Heart left ventricle (tissue), 16 donors: ENCODE data around the gene TOM1. TPM values are rescaled to one million over a fixed set of nuclear protein-coding genes. Genes with fewer than 3 reads are reported as not detected.

ENCODE experiments used
- ATAC-seq, 4 donors: fragments of 200-7000 bp; cut with Tn5 transposase; one replicate each; pipeline ENCODE4 v1.9.1; 2020 to 2022; ENCODE audit warnings: moderate library complexity in 4 of 4, mild to moderate bottlenecking in 3 of 4, moderate number of reproducible peaks in 1 of 4
- DNase-seq, 5 donors: peaks; one replicate each; pipeline ENCODE4 v3.0.0-alpha.2; 2020
- H3K27ac ChIP-seq, 12 donors: fragments of 200-600 bp; sonication (generic) in 4 of 12; one replicate each; pipeline versions ENCODE4 v1.5.0 to v1.8.0; 2016 to 2022; ENCODE audit warnings: mild to moderate bottlenecking in 2 of 12
- H3K27me3 ChIP-seq, 9 donors: fragments of 200-600 bp; sonication (generic) in 2 of 9; one replicate each; pipeline versions ENCODE4 v1.5.1 to v1.8.0; 2016 to 2022; ENCODE audit warnings: mild to moderate bottlenecking in 3 of 9
- H3K36me3 ChIP-seq, 9 donors: fragments of 200-600 bp; sonication (generic) in 2 of 9; one replicate each; pipeline versions ENCODE4 v1.5.0 to v1.8.0; 2018 to 2022; ENCODE audit warnings: mild to moderate bottlenecking in 2 of 9
- H3K4me1 ChIP-seq, 12 donors: fragments of 200-600 bp; sonication (generic) in 4 of 12; one replicate each; pipeline versions ENCODE4 v1.5.0 to v1.8.0; 2016 to 2022; ENCODE audit warnings: mild to moderate bottlenecking in 3 of 12
- H3K4me3 ChIP-seq, 12 donors: fragments of 200-600 bp; sonication (generic) in 4 of 12; one replicate each; pipeline versions ENCODE4 v1.5.0 to v1.8.0; 2017 to 2022; ENCODE audit warnings: mild to moderate bottlenecking in 9 of 12, moderate library complexity in 4 of 12
- H3K9me3 ChIP-seq, 12 donors: fragments of 200-600 bp; sonication (generic) in 4 of 12; one replicate each; pipeline versions ENCODE4 v1.5.0 to v1.8.0; 2016 to 2022; ENCODE audit warnings: mild to moderate bottlenecking in 1 of 12
- CTCF ChIP-seq, 12 donors: fragments of 200-600 bp; sonication (generic) in 4 of 12; IDR thresholded peaks; one replicate each; pipeline versions ENCODE4 v1.5.0 to v1.8.0; 2018 to 2022; ENCODE audit warnings: antibody characterized with exemption in 12 of 12, mild to moderate bottlenecking in 5 of 12
- POLR2A ChIP-seq, 2 donors: fragments of 450-650 bp; IDR thresholded peaks; one replicate each; pipeline ENCODE4 v1.6.1; 2017; ENCODE audit warnings: antibody characterized with exemption in 2 of 2, mild to moderate bottlenecking in 2 of 2, moderate library complexity in 2 of 2
- WGBS, 4 donors: extraction: QIAGEN DNeasy Blood & Tissue Kit in 2 of 4; methylation state at CpG; one replicate each; pipeline versions ENCODE4 v1.1.5 to v1.1.7; 2013 to 2018; 5-methylcytosine and 5-hydroxymethylcytosine counted together
- intact Hi-C, 10 donors: fragments of 100-400 bp; cut with DNase I; formaldehyde crosslinking; loops; one replicate each; pipeline versions ENCODE4 v1.11.1 to v1.14.2; 2022
- polyA plus RNA-seq, 2 donors: library from polyadenylated mRNA; stranded (reverse); fragments of 200-250 nt; gene quantifications; one replicate each; pipeline ENCODE4 v1.2.3, GENCODE V29; 2013
- total RNA-seq, 9 donors: library from RNA; depleted of rRNA in 2 of 9; stranded (reverse); fragments of >200 nt in 2 of 9; fragmentation: NEBNext Ultra II Directional in 3 of 9; extraction: Animal tissue kit (Norgen Biotek cat#: 25700) in 3 of 9; gene quantifications; one replicate each; pipeline versions ENCODE4 v1.1.0 to v1.2.4, GENCODE V29; 2016 to 2023
- donor health status: ischemic (EF 13 %, LVEDD 7.1; RV severe dilation, severe dysfunction).
- donor health status: healthy with polysubstance abuse.
- donor health status: DM: no; HTN: yes; CAD: no.
- donor health status: DM: no; HTN: no; CAD: no.
- donor health status: ischemic (EF 25% LVEDD 6.9; RV normal size, moderate dysfunction).
- donor health status: ischemic (EF 25% LVEDD 5.7; RV mildly dilated, moderate dysfunction).
- donor health status: healthy.
- donor health status: DM: yes; HTN: yes; CAD: no.
- donor health status: ischemic (EF 35%, LVEDD 5.7; RV mildly dilated, moderate dysfunction).
- donor health status: nonischemic (EF 11% LVEDD 7.7; RV severe dilation, severe dysfunction).
- donor health status: DM: yes; HTN: yes; CAD: no.
- donor health status: PGD.
- donor health status: ischemic (EF 29% LVEDD 5.4; RV normal size, mild dysfunction).
- donor health status: nonischemic (EF 23%, LVEDD 6.1; RV moderate dilation, normal function).

The TOM1 gene
- total and polyA plus RNA-seq, 11 donors, result 46.8 to 362 (median 56.8) TPM

- 89 to 95% (median 91%) methylated on average over 10 to 19 of the region's 19 CpGs for WGBS, 4 donors
- no peak for TF ChIP-seq CTCF (IDR thresholded peaks at IDR 0.05)
- no peak for TF ChIP-seq POLR2A (IDR thresholded peaks at IDR 0.05)
- no peak overlapping the region for H3K27ac ChIP-seq
- H3K36me3 ChIP-seq, result peaks cover 0 to 65% (median 37%) of the 10 kb centered on the region in 9 donors
- H3K9me3 ChIP-seq, result no peaks in the 10 kb centered on the region
- no peaks in the 10 kb centered on the region for H3K27me3 ChIP-seq
- DNase-seq (peak in 2 of 5 donors; percentile 13 to 46), ATAC-seq (no peak)
- peaks cover 0 to 22% (median 11%) of the 10 kb centered on the region in 12 donors for H3K4me1 ChIP-seq
- intact Hi-C loops, result loop anchor here in 2 of 10 donors (5.0 to 10.0 kb wide), 3 partner anchors 236 to 776 kb away; no protein-coding TSS in a partner anchor
- H3K4me3 ChIP-seq, result no peak overlapping the region
These were observed 47.0 kb downstream of the TOM1 start for GRCh38 chr22:35346596-35347220.

- H3K36me3 ChIP-seq, result peaks cover 0 to 57% (median 33%) of the 10 kb centered on the region in 9 donors
- no peak overlapping the region for H3K27ac ChIP-seq
- no peak for TF ChIP-seq CTCF (IDR thresholded peaks at IDR 0.05)
- TF ChIP-seq POLR2A (IDR thresholded peaks at IDR 0.05), result no peak
- ATAC-seq (no peak), DNase-seq (peak in 2 of 5 donors; percentile 23 to 46)
- H3K4me3 ChIP-seq, result no peak overlapping the region
- peaks cover 0 to 28% (median 11%) of the 10 kb centered on the region in 12 donors for H3K4me1 ChIP-seq
- no peaks in the 10 kb centered on the region for H3K27me3 ChIP-seq
- 86 to 91% (median 91%) methylated on average over 9 to 10 of the region's 10 CpGs for WGBS, 4 donors
- H3K9me3 ChIP-seq, result no peaks in the 10 kb centered on the region
- intact Hi-C loops, result loop anchor here in 2 of 10 donors (5.0 to 10.0 kb wide), 3 partner anchors 235 to 775 kb away; no protein-coding TSS in a partner anchor
These were observed 47.8 kb downstream of the TOM1 start for GRCh38 chr22:35347462-35347861.

GRCh38 chr22:35348026-35348590 is 48.4 kb downstream of the TOM1 start:
- intact Hi-C loops, result loop anchor here in 2 of 10 donors (5.0 to 10.0 kb wide), 3 partner anchors 234 to 774 kb away; no protein-coding TSS in a partner anchor
- Histone ChIP-seq H3K27ac (no peak overlapping the region), H3K4me3 (no peak overlapping the region), H3K36me3 (peaks cover 0 to 52% (median 33%) of the 10 kb centered on the region in 9 donors), H3K9me3 (no peaks in the 10 kb centered on the region), H3K4me1 (peaks cover 0 to 34% (median 11%) of the 10 kb centered on the region in 12 donors), H3K27me3 (no peaks in the 10 kb centered on the region)
- ATAC-seq (no peak), DNase-seq (peak in 2 of 5 donors; percentile 27 to 38)
- WGBS, 4 donors, result 88 to 96% (median 93%) methylated on average over 11 to 18 of the region's 18 CpGs
- TF ChIP-seq POLR2A (IDR thresholded peaks at IDR 0.05), result no peak
- TF ChIP-seq CTCF (IDR thresholded peaks at IDR 0.05), result no peak

GRCh38 chr22:35348703-35349102 is 49.0 kb downstream of the TOM1 start:
- 62 to 87% (median 77%) methylated on average over 3 to 5 of the region's 5 CpGs for WGBS, 4 donors
- TF ChIP-seq CTCF (IDR thresholded peaks at IDR 0.05) (no peak), POLR2A (IDR thresholded peaks at IDR 0.05) (no peak)
- peaks cover 0 to 46% (median 33%) of the 10 kb centered on the region in 9 donors for H3K36me3 ChIP-seq
- peaks cover 0 to 35% (median 11%) of the 10 kb centered on the region in 12 donors for H3K4me1 ChIP-seq
- no peak overlapping the region for H3K27ac ChIP-seq
- no peaks in the 10 kb centered on the region for H3K9me3 ChIP-seq
- intact Hi-C loops, result loop anchor here in 2 of 10 donors (5.0 to 10.0 kb wide), 3 partner anchors 234 to 774 kb away; no protein-coding TSS in a partner anchor
- no peak overlapping the region for H3K4me3 ChIP-seq
- no peaks in the 10 kb centered on the region for H3K27me3 ChIP-seq
- DNase-seq, result peak in 2 of 5 donors; percentile 27 to 34
- ATAC-seq, result no peak
